ENCODE data around the gene HUNK.
"Not testable (repeated sequence)": the region's sequence is repeated elsewhere in the genome, so short reads cannot be mapped to it uniquely, and the experiment has no call there.

HUNK gene

DNA sequence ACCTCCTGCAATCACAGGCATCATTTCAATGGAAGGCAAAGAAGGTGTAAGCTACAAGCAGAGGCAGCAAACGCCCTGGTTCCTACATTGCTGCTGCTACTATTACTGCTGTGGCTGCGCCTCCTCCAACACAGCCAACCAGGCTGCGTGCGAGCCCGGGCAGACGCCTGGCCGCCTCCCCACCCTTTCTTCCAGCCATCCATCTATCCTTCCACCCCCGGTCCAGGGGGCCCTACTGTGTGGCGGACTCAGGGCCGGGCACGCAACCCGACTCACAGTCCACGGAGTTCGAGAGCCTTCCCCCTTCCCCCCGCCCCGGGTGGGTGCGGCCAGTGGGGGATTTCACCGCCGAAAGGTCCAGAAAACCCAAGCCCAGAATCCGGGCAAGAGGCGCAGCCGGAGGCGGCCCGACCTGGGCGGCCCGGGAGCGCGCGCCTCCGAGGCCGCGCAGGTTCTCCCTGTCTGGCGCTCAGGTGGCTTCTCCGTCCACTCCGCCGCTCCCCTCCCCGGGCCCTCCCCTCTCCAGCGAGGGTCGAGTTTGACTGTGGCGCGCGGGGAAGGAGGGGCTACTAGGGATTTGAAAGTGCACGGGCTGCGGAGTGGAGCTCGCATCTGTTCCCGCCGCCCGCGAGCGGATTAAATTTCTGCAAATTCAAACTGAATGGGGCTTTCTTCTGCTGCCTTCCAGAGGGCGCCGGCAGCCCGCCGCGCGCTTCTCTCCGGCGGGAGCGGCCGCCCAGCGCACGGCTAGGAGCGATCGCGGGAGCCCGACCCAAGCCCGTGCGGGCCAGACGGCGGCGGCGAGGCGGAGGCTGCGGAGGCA, at the start of gene HUNK:
TSS of gene HUNK (plus strand) at position 569 of the 823 bp plus-strand sequence. CDS start 655 bp downstream, outside the sequence.
- in situ Hi-C loops (cut with MboI; ENCODE audit: low sequenced_read_pairs) = no loop called here

DNA sequence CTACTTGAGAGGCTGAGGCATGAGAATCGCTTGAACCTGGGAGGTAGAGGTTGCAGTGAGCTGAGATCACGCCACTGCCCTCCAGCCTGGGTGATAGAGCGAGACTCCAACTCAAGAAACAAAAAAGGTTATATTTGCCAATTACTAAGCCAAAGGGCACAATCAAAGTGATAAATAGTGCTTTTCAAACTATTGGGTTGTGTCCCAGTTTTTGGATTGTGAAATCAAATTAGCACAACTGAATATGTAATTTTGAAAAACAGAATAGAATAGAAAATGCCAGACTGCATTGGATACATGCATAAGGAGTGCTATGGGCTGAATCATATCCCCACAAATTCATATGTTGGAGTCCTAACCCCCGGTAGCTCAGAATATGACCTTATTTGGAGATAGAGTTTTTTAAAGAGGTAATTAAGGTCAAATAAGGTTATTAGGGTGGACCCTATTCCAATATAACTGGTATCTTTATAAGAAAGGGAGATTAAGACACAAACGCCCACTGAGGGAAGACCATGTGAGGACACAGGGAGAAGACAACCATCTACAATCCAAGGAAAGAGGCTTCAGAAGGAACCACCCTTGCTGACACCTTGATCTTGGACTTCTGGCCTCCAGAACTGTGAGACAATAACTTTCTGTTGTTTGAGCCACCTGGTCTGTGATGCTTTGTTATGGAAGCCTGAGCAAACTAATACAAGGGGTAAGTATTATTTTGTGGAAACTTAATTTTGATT, 42.9 kb upstream of the HUNK start:
- in situ Hi-C loops (cut with MboI; ENCODE audit: low sequenced_read_pairs) = no loop called here

- in situ Hi-C loops (cut with MboI; ENCODE audit: low sequenced_read_pairs) = no loop called here
These were observed 42.1 kb upstream of the HUNK start for GRCh38 chr21:31830701-31831100.

DNA sequence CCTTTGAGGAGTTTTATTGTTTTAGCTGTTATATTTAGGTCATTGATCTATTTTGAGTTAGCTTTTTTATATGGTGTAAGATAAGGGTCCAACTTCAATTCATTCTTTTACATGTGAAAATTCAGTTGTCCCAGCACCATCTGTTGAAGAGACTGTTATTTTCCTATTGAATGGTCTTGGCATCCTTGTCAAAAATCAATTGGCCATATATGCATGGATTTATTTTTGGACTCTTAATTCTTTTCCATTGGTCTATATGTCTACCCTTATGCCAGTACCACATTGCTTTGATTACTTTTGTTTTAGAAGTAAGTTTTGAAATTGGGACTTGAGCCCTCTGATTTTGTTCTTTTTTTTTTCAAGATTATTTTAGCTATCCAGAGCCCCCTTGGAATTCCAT, 35.8 kb upstream of the HUNK start:
- in situ Hi-C loops (cut with MboI; ENCODE audit: low sequenced_read_pairs) = no loop called here

DNA sequence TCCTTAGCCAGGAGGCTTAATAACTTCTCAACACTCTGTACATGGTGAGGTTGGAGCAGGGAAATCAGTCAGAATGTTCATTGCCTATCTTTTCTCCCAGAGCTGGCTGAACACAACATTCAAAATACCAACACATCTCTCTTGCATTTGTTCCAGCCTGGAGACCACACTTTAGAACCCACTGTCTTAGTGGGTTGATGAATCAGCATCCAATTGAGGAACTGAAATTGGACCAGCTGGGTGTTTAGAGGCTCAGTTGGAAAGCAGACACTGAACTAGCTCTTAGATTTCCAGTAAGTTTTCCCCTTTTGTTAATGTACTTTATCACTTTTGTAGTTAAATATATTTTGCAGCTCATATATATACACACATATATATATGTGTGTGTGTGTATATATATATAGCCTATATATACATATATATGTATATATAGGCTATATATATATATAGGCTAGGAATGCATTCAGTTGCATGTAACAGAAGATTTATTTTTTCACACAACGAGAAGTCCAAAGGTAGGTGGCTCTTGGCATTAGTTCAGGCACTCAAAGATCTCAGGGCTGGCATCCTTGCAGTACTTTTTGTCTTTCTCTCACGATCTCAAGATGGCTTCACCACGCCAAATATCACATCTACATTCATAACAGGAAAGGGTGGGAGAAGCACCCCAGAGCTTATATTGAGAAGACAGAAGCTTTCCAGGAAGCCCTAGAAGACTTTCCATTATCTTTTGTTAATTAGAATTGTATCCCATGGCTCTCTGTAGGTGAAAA, 35.0 kb upstream of the HUNK start:
- in situ Hi-C loops (cut with MboI; ENCODE audit: low sequenced_read_pairs) = no loop called here

DNA sequence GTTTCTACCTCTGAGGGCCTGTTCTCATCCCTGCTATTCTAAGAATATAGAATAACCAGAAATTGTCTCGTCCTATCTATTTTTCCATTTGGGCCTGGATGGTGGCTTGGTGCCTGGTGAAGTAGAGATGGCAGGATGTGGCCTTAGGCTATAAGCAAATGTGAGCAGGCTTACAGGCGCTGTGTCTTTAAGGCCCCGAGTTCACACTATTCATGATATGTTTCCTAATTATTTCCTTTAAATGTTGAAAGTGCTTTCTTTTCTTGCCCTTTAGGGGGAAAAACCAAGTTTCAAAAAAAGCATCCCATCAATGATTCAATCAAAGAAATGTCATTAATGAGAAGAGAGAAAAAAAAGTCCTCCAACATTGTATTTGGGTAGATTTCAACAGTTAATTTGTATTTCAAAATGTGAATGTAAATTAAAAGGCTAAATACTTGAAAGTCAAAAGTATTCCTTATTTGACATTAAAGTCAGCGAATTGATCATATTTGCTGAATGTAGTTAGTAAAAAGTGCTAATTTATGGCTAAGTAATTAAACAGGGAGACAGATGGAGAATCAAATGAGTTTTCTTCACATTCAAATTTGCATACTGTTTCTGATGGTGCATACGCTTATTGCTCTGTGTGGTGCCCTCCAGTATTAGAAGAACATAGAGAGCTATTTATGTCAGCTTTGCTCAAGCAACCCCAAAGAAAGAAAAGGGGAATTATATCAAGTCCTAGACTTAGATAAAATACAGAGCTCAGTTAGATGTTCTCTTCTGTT, 34.0 kb upstream of the HUNK start:
- in situ Hi-C loops (cut with MboI; ENCODE audit: low sequenced_read_pairs) = no loop called here

GRCh38 chr21:31844206-31844605, 28.6 kb upstream of the HUNK start:
- in situ Hi-C loops (cut with MboI; ENCODE audit: low sequenced_read_pairs) = no loop called here

DNA sequence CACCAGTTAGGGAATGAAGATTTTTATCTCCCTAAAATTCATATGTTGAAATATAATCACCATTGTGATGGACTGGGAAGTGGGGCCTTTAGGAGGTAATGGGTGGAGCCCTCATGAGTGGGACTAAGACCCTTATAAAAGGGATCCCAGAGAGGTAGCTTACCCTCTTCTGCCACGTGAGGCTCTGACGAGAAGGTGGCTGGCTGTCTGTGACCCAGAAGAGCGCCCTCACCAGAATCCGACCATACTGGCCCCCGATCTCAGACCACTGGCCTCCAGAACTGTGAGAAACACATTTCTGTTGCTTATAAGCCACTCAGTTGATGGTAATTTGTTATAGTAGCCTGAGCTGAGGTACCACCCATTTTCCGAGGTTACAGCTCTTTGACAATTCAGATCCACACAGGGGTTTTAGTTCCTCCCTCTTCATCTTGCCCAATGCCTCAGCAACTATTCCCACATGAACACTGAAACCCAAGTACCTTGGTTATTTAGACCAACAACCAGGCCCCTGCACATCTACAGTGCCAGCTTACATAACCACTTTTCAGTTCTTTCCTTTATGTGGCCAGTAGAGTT, 27.6 kb upstream of the HUNK start:
- in situ Hi-C loops (cut with MboI; ENCODE audit: low sequenced_read_pairs) = no loop called here

DNA sequence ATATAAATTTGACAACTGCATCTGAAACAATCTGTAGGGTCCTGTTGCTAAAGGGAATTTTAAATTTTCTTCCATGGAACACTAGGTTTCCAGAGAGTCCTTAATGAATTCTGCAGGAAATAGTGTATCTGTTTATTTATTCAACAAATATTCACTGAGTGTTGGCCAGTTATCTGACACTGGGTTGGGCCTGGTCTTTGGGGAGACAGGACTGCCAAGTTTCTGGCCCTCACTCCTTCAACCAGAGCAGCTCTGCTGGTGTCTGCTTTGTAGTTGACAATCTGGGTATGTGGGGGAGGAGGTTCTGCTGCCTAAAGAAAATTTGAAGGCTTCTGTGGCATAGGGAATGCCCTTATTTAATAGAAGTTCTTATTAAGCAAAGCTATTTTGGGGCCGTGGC, 26.1 kb upstream of the HUNK start:
- in situ Hi-C loops (cut with MboI; ENCODE audit: low sequenced_read_pairs) = no loop called here

DNA sequence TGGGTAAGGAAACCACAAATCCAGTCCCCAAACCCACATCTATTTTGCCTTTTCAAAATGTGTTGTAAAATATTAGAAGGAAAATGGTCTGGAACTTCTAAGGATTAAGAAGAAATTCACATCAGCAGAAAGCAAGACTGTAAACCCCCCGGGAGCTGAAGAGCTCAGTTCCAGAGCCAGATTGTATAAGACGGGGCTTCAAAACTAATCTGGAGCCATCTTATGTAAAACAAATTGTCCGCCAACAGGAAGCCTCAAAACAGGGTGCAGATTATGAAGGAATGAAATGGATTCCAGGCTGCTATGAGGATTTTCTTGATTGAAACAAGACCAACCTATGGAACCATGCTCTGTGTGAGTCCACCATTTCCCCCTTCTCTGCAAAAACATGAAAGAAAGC, 25.1 kb upstream of the HUNK start:
- in situ Hi-C loops (cut with MboI; ENCODE audit: low sequenced_read_pairs) = no loop called here

DNA sequence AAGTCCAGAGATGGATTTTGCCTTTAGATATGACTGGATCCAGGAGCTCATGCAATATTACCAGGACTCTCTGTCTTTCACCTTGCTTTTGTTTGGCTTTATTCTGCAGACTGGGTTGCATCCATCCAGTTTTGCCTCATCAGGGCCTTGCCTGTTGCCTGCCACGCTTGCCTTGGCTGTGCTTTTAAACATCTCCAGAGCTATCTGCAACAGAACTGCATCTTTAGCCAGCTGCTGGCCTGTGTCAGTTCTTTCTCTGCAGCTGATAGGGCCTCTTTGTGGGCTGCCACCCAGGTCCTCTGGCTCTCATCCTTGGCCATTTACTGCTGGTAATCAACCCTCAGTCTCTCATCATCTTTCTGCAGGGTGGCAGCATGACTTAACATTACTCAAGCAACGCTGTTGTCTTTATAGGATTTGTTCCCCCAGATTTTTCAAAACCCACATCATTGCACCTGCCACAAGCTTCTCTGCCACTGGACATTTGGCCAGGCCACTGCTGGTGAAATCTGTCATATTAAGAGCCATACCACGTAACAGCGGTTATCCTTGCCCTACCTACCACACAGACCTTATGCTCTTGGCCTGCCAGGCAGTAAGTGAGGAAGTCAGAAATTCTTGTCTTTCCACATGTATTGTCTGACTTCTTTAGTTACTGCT, 24.4 kb upstream of the HUNK start:
- in situ Hi-C loops (cut with MboI; ENCODE audit: low sequenced_read_pairs) = no loop called here

- in situ Hi-C loops (cut with MboI; ENCODE audit: low sequenced_read_pairs) = no loop called here
These were observed 21.9 kb upstream of the HUNK start for GRCh38 chr21:31850886-31851285.

- in situ Hi-C loops (cut with MboI; ENCODE audit: low sequenced_read_pairs) = no loop called here
These were observed 17.6 kb upstream of the HUNK start for GRCh38 chr21:31855180-31855579.

- in situ Hi-C loops (cut with MboI; ENCODE audit: low sequenced_read_pairs) = no loop called here
These were observed 15.7 kb upstream of the HUNK start for GRCh38 chr21:31857096-31857495.

GRCh38 chr21:31857631-31858030, 15.2 kb upstream of the HUNK start:
- in situ Hi-C loops (cut with MboI; ENCODE audit: low sequenced_read_pairs) = not testable (repeated sequence)

GRCh38 chr21:31860851-31861250, 12.0 kb upstream of the HUNK start:
- in situ Hi-C loops (cut with MboI; ENCODE audit: low sequenced_read_pairs) = no loop called here

GRCh38 chr21:31862078-31862477, 10.7 kb upstream of the HUNK start:
- in situ Hi-C loops (cut with MboI; ENCODE audit: low sequenced_read_pairs) = no loop called here

- in situ Hi-C loops (cut with MboI; ENCODE audit: low sequenced_read_pairs) = no loop called here
These were observed 7.3 kb upstream of the HUNK start for GRCh38 chr21:31865429-31865970.

DNA sequence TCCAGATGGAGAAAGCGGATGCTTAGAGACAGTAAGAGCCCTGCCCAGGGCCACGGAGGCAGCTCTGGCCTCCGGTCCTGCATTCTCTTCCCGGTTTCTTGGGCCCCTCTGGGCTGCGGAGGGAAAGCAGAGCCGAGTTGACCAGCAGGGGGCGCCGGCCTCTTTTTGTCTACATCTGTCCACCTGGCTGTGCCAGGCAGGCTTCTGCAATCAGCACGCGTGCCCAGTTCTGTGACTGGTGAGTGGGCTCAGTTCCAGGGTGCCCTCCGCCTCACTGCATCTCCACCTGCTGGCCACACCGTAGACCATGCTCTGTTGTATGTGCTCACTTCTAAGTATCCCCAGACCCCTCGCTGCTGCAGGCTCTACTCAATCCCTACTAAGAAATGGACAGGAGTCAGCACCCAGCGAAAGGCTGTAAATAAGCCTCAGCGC, 6.7 kb upstream of the HUNK start:
- in situ Hi-C loops (cut with MboI; ENCODE audit: low sequenced_read_pairs) = no loop called here

GRCh38 chr21:31869750-31870149, 3.1 kb upstream of the HUNK start:
- in situ Hi-C loops (cut with MboI; ENCODE audit: low sequenced_read_pairs) = no loop called here

Measured in HL-60/S4 treated with phorbol 12-myristate 13-acetate at 8.2 ng/mL for 4 days and 3 days (cell line).